Hematopoietic multipotent progenitor cell treated with erythropoietin and hydrocortisone succinate and interleukin-3 and kit ligand, for 6 days (in vitro differentiated cells): Measurements from ENCODE around the gene ZNF749.
"Not testable (repeated sequence)": the region's sequence is repeated elsewhere in the genome, so short reads cannot be mapped to it uniquely, and the experiment has no call there.

ENCODE experiments used
- DNase-seq: peaks from one replicate; pipeline ENCODE4 v3.0.0-alpha.2; 2015

The ZNF749 gene

GRCh38 chr19:57466489-57466888 lies 31.4 kb downstream of the ZNF749 start:
- no peak for DNase-seq

- DNase-seq: peak; percentile 11
Measured at GRCh38 chr19:57473646-57474045, 38.5 kb downstream of the ZNF749 start.

GRCh38 chr19:57477191-57478008 lies 42.3 kb downstream of the ZNF749 start, which contains the start of gene ZNF772:
Gene ZNF772, minus strand, starts transcription at chr19:57477566. Its CDS starts 257 bp downstream, at chr19:57477309.
- DNase-seq: peak; percentile 99

- DNase-seq: peak; percentile 94
Measured at GRCh38 chr19:57487477-57488298, 52.6 kb downstream of the ZNF749 start, which contains the start of gene ZNF419. Gene ZNF419, plus strand, starts transcription at chr19:57487750. Its CDS starts 201 bp downstream, at chr19:57487951.

GRCh38 chr19:57488299-57488644 lies 53.1 kb downstream of the ZNF749 start:
- not testable (repeated sequence) for DNase-seq
